NCI-H146 (cell line): Measurements from ENCODE around the gene KLRC3.
"Not testable (repeated sequence)": the region's sequence is repeated elsewhere in the genome, so short reads cannot be mapped to it uniquely, and the experiment has no call there.

Experiments
- DNase-seq: peaks from one replicate; lab custom pipeline; 2025; lab: John Stamatoyannopoulos, UW

Gene KLRC3

GRCh38 chr12:10420334-10420733, at the start of gene KLRC3:
Gene KLRC3, minus strand, starts transcription at chr12:10420595. Its CDS starts 45 bp downstream, at chr12:10420550.
- DNase-seq = peak; percentile 49

GRCh38 chr12:10469701-10470100, 49.3 kb upstream of the KLRC3 start:
- DNase-seq = no peak

GRCh38 chr12:10466311-10466710, 45.9 kb upstream of the KLRC3 start:
- DNase-seq = no peak

- DNase-seq = peak; percentile 44
Measured at GRCh38 chr12:10457760-10458159, 37.4 kb upstream of the KLRC3 start.

- DNase-seq = no peak
Measured at GRCh38 chr12:10456856-10457255, 36.5 kb upstream of the KLRC3 start.

- DNase-seq = no peak
Measured at GRCh38 chr12:10455766-10456165, 35.4 kb upstream of the KLRC3 start.

- DNase-seq = no peak
Measured at GRCh38 chr12:10454531-10454930, 34.1 kb upstream of the KLRC3 start.

- no peak for DNase-seq
Measured at GRCh38 chr12:10453156-10453555, 32.8 kb upstream of the KLRC3 start, which contains the start of gene KLRC1. Gene KLRC1, minus strand, starts transcription at chr12:10453377. Its CDS starts 2,221 bp downstream, at chr12:10451156.

GRCh38 chr12:10448236-10448635, 27.8 kb upstream of the KLRC3 start:
- DNase-seq = no peak

GRCh38 chr12:10446052-10446451, 25.7 kb upstream of the KLRC3 start:
- not testable (repeated sequence) for DNase-seq

GRCh38 chr12:10441144-10441543, 20.7 kb upstream of the KLRC3 start:
- DNase-seq = peak; percentile 6

- peak; percentile 78 for DNase-seq
Measured at GRCh38 chr12:10439608-10440274, 19.3 kb upstream of the KLRC3 start.

GRCh38 chr12:10437601-10438000, 17.2 kb upstream of the KLRC3 start:
- DNase-seq = not testable (repeated sequence)

- DNase-seq = peak; percentile 57
Measured at GRCh38 chr12:10435816-10436215, 15.4 kb upstream of the KLRC3 start, which contains the start of gene KLRC2. Gene KLRC2, minus strand, starts transcription at chr12:10436010. Its CDS starts 24 bp downstream, at chr12:10435986.

- not testable (repeated sequence) for DNase-seq
Measured at GRCh38 chr12:10430623-10431022, 10.2 kb upstream of the KLRC3 start.

GRCh38 chr12:10425938-10426337, 5.5 kb upstream of the KLRC3 start:
- DNase-seq = peak; percentile 19

- peak; percentile 42 for DNase-seq
Measured at GRCh38 chr12:10424260-10424899, 4.0 kb upstream of the KLRC3 start.

- DNase-seq = not testable (repeated sequence)
Measured at GRCh38 chr12:10422159-10422558, 1.8 kb upstream of the KLRC3 start.

- DNase-seq = peak; percentile 57
Measured at GRCh38 chr12:10409392-10409791, 11.0 kb downstream of the KLRC3 start, which contains the start of gene KLRC4. Gene KLRC4, minus strand, starts transcription at chr12:10409757. Its CDS starts 182 bp downstream, at chr12:10409575.

GRCh38 chr12:10408842-10409241, 11.6 kb downstream of the KLRC3 start:
- peak; percentile 22 for DNase-seq

- no peak for DNase-seq
Measured at GRCh38 chr12:10406725-10407124, 13.7 kb downstream of the KLRC3 start.

GRCh38 chr12:10405294-10405693, 15.1 kb downstream of the KLRC3 start:
- no peak for DNase-seq

- no peak for DNase-seq
Measured at GRCh38 chr12:10404798-10405197, 15.6 kb downstream of the KLRC3 start.
